Kidney (tissue), 14 donors: Measurements from ENCODE around the gene PDE3B. TPM values are rescaled to one million over a fixed set of nuclear protein-coding genes. Genes with fewer than 3 reads are reported as not detected.
"Not testable (repeated sequence)": the region's sequence is repeated elsewhere in the genome, so short reads cannot be mapped to it uniquely, and the experiment has no call there.

ENCODE experiments used
- DNase-seq, 5 donors: peaks; one replicate each; pipeline ENCODE4 v3.0.0-alpha.2; 2013 to 2020
- FAIRE-seq: peaks from 2 replicates; lab custom pipeline; 2012; peaks lifted over from hg19 to GRCh38; lab: Jason Lieb, UNC
- H3K27ac ChIP-seq, 2 donors: one replicate each; pipeline ENCODE4 v1.7.0; 2013; ENCODE audit warnings: low read depth in 2 of 2, low read length in 2 of 2, inconsistent platforms in 1 of 2
- H3K27me3 ChIP-seq: one replicate; pipeline ENCODE4 v1.7.1; 2013; ENCODE audit warnings: low read length, inconsistent platforms; ENCODE audit not compliant: control insufficient read depth, insufficient read depth
- H3K36me3 ChIP-seq, 3 donors: one replicate each; pipeline versions ENCODE4 v1.7.0 to v1.7.1; 2013; ENCODE audit warnings: low read length in 3 of 3, control low read depth in 1 of 3, inconsistent platforms in 1 of 3; ENCODE audit not compliant: insufficient read depth in 3 of 3, control insufficient read depth in 2 of 3
- H3K4me1 ChIP-seq, 3 donors: one replicate each; pipeline versions ENCODE4 v1.7.0 to v1.7.1; 2013; ENCODE audit warnings: low read length in 3 of 3, inconsistent platforms in 1 of 3, low read depth in 1 of 3; ENCODE audit not compliant: control insufficient read depth in 2 of 3, insufficient read depth in 2 of 3
- H3K4me3 ChIP-seq, 3 donors: one replicate each; pipeline versions ENCODE4 v1.7.0 to v1.8.1; 2013; ENCODE audit warnings: low read length in 3 of 3, control low read depth in 1 of 3, inconsistent platforms in 1 of 3
- H3K9ac ChIP-seq, 3 donors: one replicate each; pipeline versions ENCODE4 v1.7.0 to v1.7.1; 2013; ENCODE audit warnings: low read length in 3 of 3, control low read depth in 1 of 3, inconsistent platforms in 1 of 3
- H3K9me3 ChIP-seq, 3 donors: one replicate each; pipeline versions ENCODE4 v1.7.0 to v1.7.1; 2013; ENCODE audit warnings: low read length in 3 of 3, control low read depth in 1 of 3, inconsistent platforms in 1 of 3; ENCODE audit not compliant: control insufficient read depth in 2 of 3, insufficient read depth in 1 of 3
- CTCF ChIP-seq: IDR thresholded peaks from 3 replicates; pipeline ENCODE4 v1.5.1; 2012; ENCODE audit warnings: mild to moderate bottlenecking, moderate library complexity, borderline replicate concordance; ENCODE audit not compliant: insufficient read depth; ENCODE audit errors: extremely low read depth
- intact Hi-C: fragments of 100-400 bp; cut with DNase I; formaldehyde crosslinking; loops from one replicate; pipeline ENCODE4 v1.11.1; 2022
- polyA plus RNA-seq: library from polyadenylated mRNA; stranded (reverse); fragments of 350-450 nt; fragmentation: Illumina TruSeq; extraction: RNeasy Lipid Tissue Mini Kit (QIAGEN cat#74804); gene quantifications from one replicate; pipeline ENCODE4 v1.2.3, GENCODE V29; 2014; ENCODE audit warnings: low read depth, low replicate concordance; ENCODE audit not compliant: insufficient read depth
- total RNA-seq: library from RNA; stranded (reverse); fragmentation: NEBNext Ultra II Directional; extraction: Animal tissue kit (Norgen Biotek cat#: 25700); gene quantifications from one replicate; pipeline ENCODE4 v1.2.1, GENCODE V29; 2021
- donor health status: control.
- donor health status: control.
- donor health status: control.
- donor health status: control.
- donor health status: control.
- donor health status: DM: yes; HTN: yes; CAD: no.
- donor health status: Normal renal cell carcinoma (clear cell type).

PDE3B gene
- total and polyA plus RNA-seq, 2 donors from 2014 or later = 0.99 to 7.4 TPM

DNA sequence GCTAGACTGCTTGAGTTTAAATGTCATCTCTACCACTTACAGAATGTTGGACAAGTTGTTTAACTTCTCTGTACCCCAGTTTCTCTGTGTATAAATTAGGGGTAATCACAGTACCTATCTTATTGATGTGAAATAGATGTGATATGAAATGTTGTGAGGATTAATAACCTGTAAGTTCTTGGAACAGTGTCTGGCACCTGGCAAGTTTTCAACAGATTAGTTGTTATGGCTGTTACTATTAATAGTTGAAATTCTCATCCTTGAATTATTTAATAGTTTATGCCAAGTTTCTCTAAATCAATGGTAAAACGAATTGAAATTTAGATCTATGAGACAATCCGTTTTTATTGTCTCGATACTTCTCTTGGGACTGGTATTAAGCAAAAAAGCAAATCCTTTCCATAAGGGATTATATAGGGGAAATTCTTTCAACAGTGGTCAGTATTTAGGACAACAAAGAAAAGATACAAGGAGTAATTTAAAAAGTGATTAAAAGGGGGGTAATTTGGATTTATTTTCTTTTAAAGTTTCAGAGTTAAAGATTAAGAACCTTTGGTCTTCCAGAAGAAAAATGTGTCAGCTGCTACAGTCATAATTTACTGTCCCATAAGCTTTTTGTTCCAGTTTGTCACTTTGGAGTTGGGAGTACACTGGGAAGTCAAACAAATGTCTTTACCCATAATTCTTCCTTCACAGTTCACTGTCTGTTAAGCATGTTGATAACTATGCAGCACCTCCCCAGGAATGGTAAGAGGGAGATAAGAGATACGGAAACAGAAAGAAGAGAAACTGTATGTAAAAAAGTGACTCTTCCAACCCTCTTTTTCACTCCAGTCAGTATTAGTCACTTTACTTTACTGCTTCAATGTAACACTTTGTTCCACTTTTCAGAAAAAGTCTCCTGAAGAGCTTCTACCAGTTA is 13.2 kb downstream of the PDE3B start:
- Histone ChIP-seq H3K4me1 (no peaks in the 10 kb centered on the region), H3K27me3 (no peaks in the 10 kb centered on the region), H3K36me3 (no peaks in the 10 kb centered on the region), H3K4me3 (no peak overlapping the region), H3K9ac (no peak overlapping the region), H3K27ac (no peak overlapping the region), H3K9me3 (no peaks in the 10 kb centered on the region)
- FAIRE-seq (no peak), DNase-seq (peak in 2 of 5 donors; percentile 59 to 64)
- intact Hi-C loops = no loop called here
- no peak for TF ChIP-seq CTCF

DNA sequence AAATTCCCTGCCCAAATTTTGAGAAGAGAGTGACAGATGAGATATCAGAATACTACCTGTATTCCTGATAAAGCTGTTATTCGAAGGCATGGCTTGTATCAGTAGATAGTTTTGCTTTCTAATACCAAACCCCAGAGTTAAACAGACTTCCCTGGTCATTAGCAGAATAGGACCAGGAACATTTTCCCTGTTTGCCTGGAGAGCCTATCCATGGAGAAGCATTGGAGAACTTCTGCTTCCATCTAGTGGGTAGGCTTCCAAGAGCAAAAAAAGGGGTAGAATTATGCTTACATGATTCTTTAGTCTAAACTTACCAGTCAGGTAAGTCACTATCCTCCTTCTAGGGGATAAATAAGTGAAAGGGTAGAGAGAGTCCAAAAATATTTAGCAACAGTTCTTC is 14.2 kb downstream of the PDE3B start:
- TF ChIP-seq CTCF = no peak
- H3K4me1 ChIP-seq = no peaks in the 10 kb centered on the region

DNA sequence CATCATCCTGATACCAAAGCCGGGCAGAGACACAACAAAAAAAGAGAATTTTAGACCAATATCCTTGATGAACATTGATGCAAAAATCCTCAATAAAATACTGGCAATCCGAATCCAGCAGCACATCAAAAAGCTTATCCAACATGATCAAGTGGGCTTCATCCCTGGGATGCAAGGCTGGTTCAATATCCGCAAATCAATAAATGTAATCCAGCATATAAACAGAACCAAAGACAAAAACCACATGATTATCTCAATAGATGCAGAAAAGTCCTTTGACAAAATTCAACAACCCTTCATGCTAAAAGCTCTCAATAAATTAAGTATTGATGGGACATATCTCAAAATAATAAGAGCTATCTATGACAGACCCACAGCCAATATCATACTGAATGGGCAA is 21.3 kb downstream of the PDE3B start:
- FAIRE-seq, H3K9ac ChIP-seq, intact Hi-C loops: not testable (repeated sequence)

More for the DNA sequence above, 14.2 kb downstream of the PDE3B start:
- intact Hi-C loops = no loop called here
- FAIRE-seq (no peak), DNase-seq (no peak)
- Histone ChIP-seq H3K36me3 (no peaks in the 10 kb centered on the region), H3K27ac (no peak overlapping the region), H3K27me3 (no peaks in the 10 kb centered on the region), H3K9me3 (no peaks in the 10 kb centered on the region), H3K9ac (no peak overlapping the region), H3K4me3 (no peak overlapping the region)

DNA sequence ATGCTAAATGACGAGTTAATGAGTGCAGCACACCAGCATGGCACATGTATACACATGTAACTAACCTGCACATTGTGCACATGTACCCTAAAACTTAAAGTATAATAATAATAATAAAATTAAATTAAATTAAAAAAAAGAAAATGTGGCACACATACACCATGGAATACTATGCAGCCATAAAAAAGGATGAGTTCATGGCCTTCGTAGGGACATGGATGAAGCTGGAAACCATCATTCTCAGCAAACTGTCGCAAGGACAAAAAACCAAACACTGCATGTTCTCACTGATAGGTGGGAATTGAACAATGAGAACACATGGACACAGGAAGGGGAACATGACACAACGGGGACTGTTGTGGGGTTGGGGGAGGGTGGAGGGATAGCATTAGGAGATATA is 23.7 kb downstream of the PDE3B start:
- H3K36me3 ChIP-seq, H3K27ac ChIP-seq, DNase-seq, H3K4me1 ChIP-seq, FAIRE-seq, intact Hi-C loops, H3K27me3 ChIP-seq, H3K9ac ChIP-seq, H3K9me3 ChIP-seq, H3K4me3 ChIP-seq: not testable (repeated sequence)

More for the DNA sequence above, 21.3 kb downstream of the PDE3B start:
- not testable (repeated sequence) for H3K9me3 ChIP-seq, H3K4me1 ChIP-seq, H3K27me3 ChIP-seq, H3K36me3 ChIP-seq, H3K27ac ChIP-seq, DNase-seq, H3K4me3 ChIP-seq
